GM12873 (cell line): Measurements from ENCODE around the gene TCF12.

Source experiments
- CTCF ChIP-seq: IDR thresholded peaks from 2 replicates; pipeline ENCODE4 v1.5.1; 2012; ENCODE audit warnings: low read depth, mild to moderate bottlenecking, moderate library complexity, low read length, control low read depth; ENCODE audit not compliant: insufficient read depth; ENCODE audit errors: missing control alignments

The TCF12 gene

GRCh38 chr15:57114070-57114469 lies 195.6 kb downstream of the TCF12 start:
- no peak for TF ChIP-seq CTCF

DNA sequence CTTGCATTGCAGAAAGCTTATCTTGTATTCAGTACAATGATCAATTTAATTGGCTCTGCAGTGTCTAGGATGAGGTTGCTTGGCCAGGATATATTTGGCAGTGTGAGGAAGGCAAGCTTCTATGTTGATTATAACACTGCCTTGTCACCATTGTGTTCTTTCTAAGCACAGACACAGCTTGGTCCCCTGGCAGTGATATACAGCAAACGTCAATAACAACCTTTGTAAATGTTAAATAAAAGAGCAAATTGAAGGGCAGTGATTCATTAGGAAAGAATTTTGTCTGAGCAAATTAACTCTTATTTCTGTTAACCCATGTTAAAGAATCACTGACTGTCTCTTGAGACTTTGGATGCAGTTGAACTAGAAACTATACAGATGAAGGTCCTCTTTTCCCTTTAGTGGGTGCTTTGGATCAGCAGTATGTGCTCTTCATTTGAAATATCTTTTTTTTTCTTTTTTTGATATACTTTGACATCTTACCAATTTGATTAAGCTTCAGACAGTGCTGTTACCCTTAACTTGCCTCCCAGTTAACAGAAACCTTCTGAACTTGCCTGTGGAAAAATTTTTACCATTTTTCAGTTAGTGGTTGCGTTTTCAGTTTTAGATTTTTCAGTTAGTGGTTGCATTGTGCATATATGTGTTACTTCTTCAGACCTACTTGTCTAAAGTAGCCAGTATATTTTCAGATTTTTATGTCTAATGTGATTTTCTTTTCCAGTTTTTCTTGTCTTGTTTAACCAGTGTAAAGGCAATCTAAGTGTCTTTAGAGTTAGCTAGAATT lies 199.8 kb downstream of the TCF12 start:
- no peak for TF ChIP-seq CTCF

- TF ChIP-seq CTCF: no peak
Measured at GRCh38 chr15:57122080-57122840, 203.8 kb downstream of the TCF12 start.

- no peak for TF ChIP-seq CTCF
Measured at GRCh38 chr15:57124036-57124435, 205.6 kb downstream of the TCF12 start.

- no peak for TF ChIP-seq CTCF
Measured at GRCh38 chr15:57129064-57129463, 210.6 kb downstream of the TCF12 start.

GRCh38 chr15:57130956-57131355 lies 212.5 kb downstream of the TCF12 start:
- TF ChIP-seq CTCF: no peak

GRCh38 chr15:57133127-57133968 lies 214.9 kb downstream of the TCF12 start:
- no peak for TF ChIP-seq CTCF
